Fibroblast of mammary gland (primary cell): ENCODE results near the gene RNASEH2C.
"Not testable (repeated sequence)": the region's sequence is repeated elsewhere in the genome, so short reads cannot be mapped to it uniquely, and the experiment has no call there.

Experiments used
- DNase-seq: peaks from one replicate; pipeline ENCODE4 v3.0.0-alpha.2; 2010; ENCODE audit warnings: low read depth
- H3K4me3 ChIP-seq: 2 replicates; pipeline ENCODE4 v1.5.1; 2011; ENCODE audit warnings: low read depth, mild to moderate bottlenecking, low read length, moderate library complexity; ENCODE audit not compliant: control insufficient read depth
- TF ChIP-seq, protein P1 (sequence below): conservative IDR thresholded peaks from 2 replicates; pipeline ENCODE4 v1.5.1; 2011; ENCODE audit warnings: low read depth, low read length, inconsistent platforms; ENCODE audit not compliant: control insufficient read depth, insufficient read depth

The RNASEH2C gene

DNA sequence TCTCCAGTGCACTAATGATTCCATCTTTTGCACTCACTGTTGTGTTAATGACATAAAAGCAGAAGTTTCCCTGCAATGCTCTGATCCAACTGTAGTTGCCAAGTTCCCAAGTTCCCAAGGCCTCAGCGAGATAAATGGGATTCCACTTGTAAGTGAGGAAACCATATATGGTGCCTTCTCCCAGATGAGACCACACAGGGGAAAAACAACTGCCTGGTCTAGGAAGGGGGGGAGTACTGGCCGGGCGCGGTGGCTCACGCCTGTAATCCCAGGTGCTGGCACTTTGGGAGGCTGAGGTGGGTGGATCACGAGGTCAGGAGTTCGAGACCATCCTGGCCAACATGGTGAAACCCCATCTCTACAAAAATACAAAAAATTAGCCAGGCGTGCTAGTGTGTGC, 34.6 kb downstream of the RNASEH2C start:
- TF ChIP-seq, protein P1, sequence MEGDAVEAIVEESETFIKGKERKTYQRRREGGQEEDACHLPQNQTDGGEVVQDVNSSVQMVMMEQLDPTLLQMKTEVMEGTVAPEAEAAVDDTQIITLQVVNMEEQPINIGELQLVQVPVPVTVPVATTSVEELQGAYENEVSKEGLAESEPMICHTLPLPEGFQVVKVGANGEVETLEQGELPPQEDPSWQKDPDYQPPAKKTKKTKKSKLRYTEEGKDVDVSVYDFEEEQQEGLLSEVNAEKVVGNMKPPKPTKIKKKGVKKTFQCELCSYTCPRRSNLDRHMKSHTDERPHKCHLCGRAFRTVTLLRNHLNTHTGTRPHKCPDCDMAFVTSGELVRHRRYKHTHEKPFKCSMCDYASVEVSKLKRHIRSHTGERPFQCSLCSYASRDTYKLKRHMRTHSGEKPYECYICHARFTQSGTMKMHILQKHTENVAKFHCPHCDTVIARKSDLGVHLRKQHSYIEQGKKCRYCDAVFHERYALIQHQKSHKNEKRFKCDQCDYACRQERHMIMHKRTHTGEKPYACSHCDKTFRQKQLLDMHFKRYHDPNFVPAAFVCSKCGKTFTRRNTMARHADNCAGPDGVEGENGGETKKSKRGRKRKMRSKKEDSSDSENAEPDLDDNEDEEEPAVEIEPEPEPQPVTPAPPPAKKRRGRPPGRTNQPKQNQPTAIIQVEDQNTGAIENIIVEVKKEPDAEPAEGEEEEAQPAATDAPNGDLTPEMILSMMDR, result no peak
- no peak overlapping the region for H3K4me3 ChIP-seq
- DNase-seq, result no peak

DNA sequence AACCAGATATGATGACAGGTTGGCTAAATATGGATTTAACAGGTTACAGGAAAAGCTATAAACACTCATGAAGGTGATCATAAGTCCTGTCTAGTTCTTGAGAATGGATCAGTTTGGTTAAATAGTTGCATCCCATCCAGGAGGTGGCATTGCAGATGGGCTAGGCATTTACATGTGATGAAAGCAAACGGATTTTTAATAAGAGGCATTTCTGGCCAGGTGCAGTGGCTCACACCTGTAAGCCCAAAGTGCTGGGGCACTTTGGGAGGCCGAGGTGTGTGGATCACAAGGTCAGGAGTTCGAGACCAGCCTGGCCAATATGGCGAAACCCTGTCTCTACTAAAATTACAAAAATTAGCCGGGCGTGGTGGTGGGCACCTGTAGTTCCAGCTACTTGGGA, 37.1 kb downstream of the RNASEH2C start:
- not testable (repeated sequence) for H3K4me3 ChIP-seq, DNase-seq

DNA sequence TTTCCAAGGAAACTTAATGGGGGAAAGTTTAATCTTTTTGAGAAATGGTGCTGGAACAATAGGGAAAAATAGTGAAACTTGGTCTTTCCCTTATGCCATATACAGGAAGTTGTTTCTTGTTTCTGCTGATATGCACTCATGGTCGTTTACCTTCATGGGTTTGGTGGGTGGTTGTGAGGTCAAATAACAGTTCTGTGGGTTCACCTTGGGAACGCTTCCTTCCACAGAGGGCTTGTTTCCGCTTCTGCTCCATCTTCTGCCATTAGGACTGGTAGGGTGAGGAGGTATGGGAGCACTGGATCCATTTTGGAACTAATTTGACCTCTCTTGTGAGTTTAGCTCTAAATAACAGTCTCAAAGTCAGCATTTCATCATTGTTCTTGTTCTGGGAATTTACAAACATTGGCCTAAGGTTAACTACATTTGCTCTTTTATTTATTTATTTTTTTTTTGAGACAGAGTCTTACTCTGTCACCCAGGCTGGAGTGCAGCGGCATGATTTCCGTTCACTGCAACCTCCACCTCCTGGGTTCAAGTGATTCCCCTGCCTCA, 40.3 kb downstream of the RNASEH2C start:
- TF ChIP-seq, protein P1, result no peak
- no peak for DNase-seq
- no peak overlapping the region for H3K4me3 ChIP-seq

DNA sequence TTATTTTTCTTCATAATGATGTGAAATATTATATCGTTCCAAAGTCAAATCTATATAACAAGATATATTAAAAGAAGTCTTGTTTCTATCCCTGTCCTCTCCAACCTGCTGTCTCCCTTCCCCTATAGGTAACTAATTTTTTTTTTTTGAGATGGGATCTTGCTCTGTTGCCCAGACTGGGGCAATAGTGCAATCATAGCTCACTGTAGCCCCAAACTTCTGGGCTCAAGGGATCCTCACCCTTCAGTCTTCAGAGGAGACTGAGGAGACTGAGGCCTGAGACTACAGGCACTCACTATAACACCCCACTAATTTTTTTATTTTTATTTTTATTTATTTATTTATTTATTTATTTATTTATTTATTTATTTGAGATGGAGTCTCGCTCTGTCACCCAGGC, 47.6 kb downstream of the RNASEH2C start:
- H3K4me3 ChIP-seq, result no peak overlapping the region
- TF ChIP-seq, protein P1, result no peak
- no peak for DNase-seq

DNA sequence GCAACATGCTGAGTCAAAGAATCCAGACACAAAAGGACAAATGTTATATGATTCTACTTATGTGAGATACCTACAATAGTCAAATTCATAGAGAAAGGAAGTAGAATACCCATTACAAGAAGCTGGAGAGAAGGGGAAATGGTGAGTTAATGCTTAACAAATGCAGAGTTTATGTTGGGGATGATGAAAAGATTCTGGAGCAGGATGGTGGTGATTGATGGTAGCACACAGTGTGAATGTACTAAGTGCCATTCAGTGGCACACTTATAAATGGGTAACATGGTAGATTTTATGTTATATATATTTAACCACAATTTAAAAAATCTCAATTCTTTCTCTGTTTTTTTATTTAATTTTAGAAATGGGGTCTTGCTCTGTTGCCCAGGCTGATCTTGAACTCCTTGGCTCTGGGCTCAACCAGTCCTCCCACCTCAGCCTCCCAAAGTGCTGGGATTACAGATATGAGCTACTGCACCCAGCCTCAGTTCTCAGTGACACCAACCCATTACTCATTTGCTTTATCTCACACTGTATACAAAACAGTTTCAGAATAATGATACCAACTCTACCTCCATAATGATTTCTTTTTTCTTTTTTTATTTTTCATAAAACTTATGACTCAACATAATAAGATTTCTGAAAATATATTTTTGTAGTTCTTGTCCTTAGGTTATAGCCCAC, 48.3 kb downstream of the RNASEH2C start:
- no peak for DNase-seq
- H3K4me3 ChIP-seq, result no peak overlapping the region
- TF ChIP-seq, protein P1, result no peak
